Stomach (tissue), 4 donors: ENCODE measurements around the gene CRABP2.

Source experiments
- CTCF ChIP-seq, 7 experiments: fragments of 450-650 bp in 4 of 7; fragments of 200-600 bp in 3 of 7; sonication (generic) in 3 of 7; IDR thresholded peaks; one replicate each; pipeline ENCODE4 v1.5.1; 2016 to 2019; ENCODE audit warnings: antibody characterized with exemption in 7 of 7, control low read depth in 2 of 7, mild to moderate bottlenecking in 1 of 7
- POLR2A ChIP-seq, 4 donors: fragments of 450-650 bp; IDR thresholded peaks; one replicate each; pipeline ENCODE4 v1.6.1; 2016; ENCODE audit warnings: antibody characterized with exemption in 4 of 4, control low read depth in 2 of 4, mild to moderate bottlenecking in 1 of 4, moderate library complexity in 1 of 4
- POLR2AphosphoS5 ChIP-seq, 3 donors: sonication (generic); formaldehyde crosslinking; IDR thresholded peaks; one replicate each; pipeline ENCODE4 v1.6.1; 2016; ENCODE audit warnings: antibody characterized with exemption in 3 of 3

- TF ChIP-seq CTCF (IDR thresholded peaks at IDR 0.05) (no peak), POLR2A (IDR thresholded peaks at IDR 0.05) (no peak), POLR2AphosphoS5 (IDR thresholded peaks at IDR 0.05) (no peak)
Observed at GRCh38 chr1:156743367-156744302, 38.3 kb upstream of the CRABP2 start.
